Prostate gland (tissue), 2 donors: ENCODE data around the gene CLEC2D.

Experiments used
- POLR2A ChIP-seq: fragments of 450-650 bp; IDR thresholded peaks from one replicate; pipeline ENCODE4 v1.6.1; 2016; ENCODE audit warnings: antibody characterized with exemption, mild to moderate bottlenecking
- POLR2AphosphoS5 ChIP-seq: sonication (generic); formaldehyde crosslinking; IDR thresholded peaks from one replicate; pipeline ENCODE4 v1.6.1; 2017; ENCODE audit warnings: antibody characterized with exemption
- TF ChIP-seq, protein P1 (sequence below), 4 experiments: fragments of 200-600 bp in 2 of 4; fragments of 450-650 bp in 2 of 4; sonication (generic) in 2 of 4; IDR thresholded peaks; 1 replicate in 3 of 4; 2 replicates in 1 of 4; pipeline ENCODE4 v1.5.1; 2016 to 2019; ENCODE audit warnings: antibody characterized with exemption in 4 of 4, mild to moderate bottlenecking in 2 of 4, moderate library complexity in 2 of 4

DNA sequence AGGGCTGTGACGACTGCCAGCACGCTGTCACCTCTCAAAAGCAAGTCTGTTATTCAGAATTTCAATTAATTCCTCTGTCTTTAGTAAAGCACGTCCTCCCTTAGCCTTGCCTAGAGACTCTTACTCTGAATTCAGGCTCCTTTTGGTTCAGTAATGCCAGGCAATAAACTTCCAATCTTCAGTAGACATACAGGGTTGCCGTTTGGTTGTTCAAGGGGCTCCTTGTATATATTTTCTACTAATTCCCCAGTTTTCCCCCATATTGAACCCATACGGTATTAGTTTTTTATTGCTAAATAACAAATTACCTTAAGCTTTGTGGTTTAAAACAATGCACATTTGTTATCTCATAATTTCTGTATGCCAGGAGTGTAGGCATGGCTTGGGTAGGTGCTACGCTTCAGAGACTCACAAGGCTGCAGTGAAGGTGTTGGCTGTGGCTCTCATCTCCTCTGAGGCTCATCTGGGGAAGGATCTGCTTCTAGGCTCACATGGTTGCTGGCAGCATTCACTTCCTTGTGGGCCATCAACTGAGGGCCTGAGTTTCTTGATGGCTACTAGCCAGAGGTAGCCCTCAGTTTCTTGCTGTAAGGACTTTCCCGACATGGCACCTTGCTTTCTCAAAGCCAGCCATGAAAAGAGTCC is 70.7 kb downstream of the CLEC2D start:
- TF ChIP-seq, protein P1, sequence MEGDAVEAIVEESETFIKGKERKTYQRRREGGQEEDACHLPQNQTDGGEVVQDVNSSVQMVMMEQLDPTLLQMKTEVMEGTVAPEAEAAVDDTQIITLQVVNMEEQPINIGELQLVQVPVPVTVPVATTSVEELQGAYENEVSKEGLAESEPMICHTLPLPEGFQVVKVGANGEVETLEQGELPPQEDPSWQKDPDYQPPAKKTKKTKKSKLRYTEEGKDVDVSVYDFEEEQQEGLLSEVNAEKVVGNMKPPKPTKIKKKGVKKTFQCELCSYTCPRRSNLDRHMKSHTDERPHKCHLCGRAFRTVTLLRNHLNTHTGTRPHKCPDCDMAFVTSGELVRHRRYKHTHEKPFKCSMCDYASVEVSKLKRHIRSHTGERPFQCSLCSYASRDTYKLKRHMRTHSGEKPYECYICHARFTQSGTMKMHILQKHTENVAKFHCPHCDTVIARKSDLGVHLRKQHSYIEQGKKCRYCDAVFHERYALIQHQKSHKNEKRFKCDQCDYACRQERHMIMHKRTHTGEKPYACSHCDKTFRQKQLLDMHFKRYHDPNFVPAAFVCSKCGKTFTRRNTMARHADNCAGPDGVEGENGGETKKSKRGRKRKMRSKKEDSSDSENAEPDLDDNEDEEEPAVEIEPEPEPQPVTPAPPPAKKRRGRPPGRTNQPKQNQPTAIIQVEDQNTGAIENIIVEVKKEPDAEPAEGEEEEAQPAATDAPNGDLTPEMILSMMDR (IDR thresholded peaks at IDR 0.05) = no peak
- no peak for TF ChIP-seq POLR2A
- TF ChIP-seq POLR2AphosphoS5 = no peak
